OCI-LY1 (cell line): Measurements from ENCODE around the gene HIPK4.

Experiments used
- H2AFZ ChIP-seq: fragments of 200-600 bp; sonication (generic), shearing (Covaris generic); 2 replicates; pipeline ENCODE4 v1.6.0; 2014; ENCODE audit warnings: antibody characterized with exemption, mild to moderate bottlenecking, low read length
- H3F3A ChIP-seq: fragments of 200-600 bp; sonication (generic), shearing (Covaris generic); 2 replicates; pipeline ENCODE4 v1.6.0; 2014; ENCODE audit warnings: mild to moderate bottlenecking, antibody characterized with exemption, low read length, moderate library complexity; ENCODE audit not compliant: insufficient read depth
- H3K27ac ChIP-seq: fragments of 200-600 bp; sonication (generic); 2 replicates; pipeline ENCODE4 v1.5.1; 2014; ENCODE audit warnings: low read length, mixed run types, mild to moderate bottlenecking, low read depth; ENCODE audit not compliant: poor library complexity, severe bottlenecking
- H3K27me3 ChIP-seq: fragments of 200-600 bp; sonication (generic); 2 replicates; pipeline ENCODE4 v1.6.0; 2014; ENCODE audit warnings: antibody characterized with exemption, mild to moderate bottlenecking, low read length, moderate library complexity; ENCODE audit not compliant: insufficient read depth
- H3K36me3 ChIP-seq: fragments of 200-600 bp; sonication (generic); 2 replicates; pipeline ENCODE4 v1.6.1; 2014; ENCODE audit warnings: mild to moderate bottlenecking, antibody characterized with exemption, low read length, moderate library complexity, mixed read lengths; ENCODE audit not compliant: insufficient read depth
- H3K4me1 ChIP-seq: fragments of 200-600 bp; sonication (generic); 2 replicates; pipeline ENCODE4 v1.5.1; 2014; ENCODE audit warnings: mild to moderate bottlenecking, low read length, moderate library complexity; ENCODE audit not compliant: insufficient read depth, severe bottlenecking
- H3K4me2 ChIP-seq: fragments of 200-600 bp; sonication (generic), shearing (Covaris generic); 2 replicates; pipeline ENCODE4 v1.6.1; 2014; ENCODE audit warnings: low read length
- H3K4me3 ChIP-seq: fragments of 200-600 bp; sonication (generic); 2 replicates; pipeline ENCODE4 v1.5.1; 2014; ENCODE audit warnings: low read length, low read depth, mild to moderate bottlenecking, mixed read lengths; ENCODE audit not compliant: poor library complexity, severe bottlenecking
- H3K79me2 ChIP-seq: fragments of 200-600 bp; shearing (Covaris generic); 2 replicates; pipeline ENCODE4 v1.6.1; 2016; ENCODE audit warnings: mixed run types, low read length, mixed read lengths; ENCODE audit not compliant: insufficient read depth
- H3K9ac ChIP-seq: fragments of 200-600 bp; sonication (generic), shearing (Covaris generic); 2 replicates; pipeline ENCODE4 v1.6.1; 2014; ENCODE audit warnings: mild to moderate bottlenecking, low read length, mixed read lengths
- H3K9me2 ChIP-seq: fragments of 200-600 bp; sonication (generic), shearing (Covaris generic); 2 replicates; pipeline ENCODE4 v1.6.1; 2014; ENCODE audit warnings: low read depth, mild to moderate bottlenecking, low read length, mixed read lengths
- H3K9me3 ChIP-seq: fragments of 200-600 bp; shearing (Covaris generic); 2 replicates; pipeline ENCODE4 v1.6.1; 2014; ENCODE audit warnings: low read length, mixed read lengths
- H4K20me1 ChIP-seq: fragments of 200-600 bp; sonication (generic), shearing (Covaris generic); 2 replicates; pipeline ENCODE4 v1.6.0; 2016; ENCODE audit warnings: mild to moderate bottlenecking, low read length; ENCODE audit not compliant: insufficient read depth
- CTCF ChIP-seq: fragments of 200-600 bp; sonication (generic), shearing (Covaris generic); IDR thresholded peaks from 2 replicates; pipeline ENCODE4 v1.5.1; 2017; ENCODE audit warnings: mild to moderate bottlenecking, antibody characterized with exemption, low read length, moderate library complexity, mixed read lengths
- EZH2 ChIP-seq: fragments of 200-600 bp; sonication (generic), shearing (Covaris generic); IDR thresholded peaks from 2 replicates; pipeline ENCODE4 v1.8.0; 2017; ENCODE audit warnings: borderline replicate concordance, mixed run types, mild to moderate bottlenecking, antibody characterized with exemption, low read length, moderate library complexity, mixed read lengths

HIPK4 gene

GRCh38 chr19:40395956-40396355 is 6.0 kb upstream of the HIPK4 start:
- no peaks in the 10 kb centered on the region for H3K9me3 ChIP-seq
- no peak overlapping the region for H3K4me3 ChIP-seq
- H3K27ac ChIP-seq = no peak overlapping the region
- no peaks in the 10 kb centered on the region for H3F3A ChIP-seq
- H3K9me2 ChIP-seq = no peaks in the 10 kb centered on the region
- H3K4me1 ChIP-seq = no peaks in the 10 kb centered on the region
- no peaks in the 10 kb centered on the region for H3K36me3 ChIP-seq
- no peak overlapping the region for H3K9ac ChIP-seq
- H4K20me1 ChIP-seq = no peaks in the 10 kb centered on the region
- TF ChIP-seq EZH2 = no peak
- TF ChIP-seq CTCF = no peak
- H3K79me2 ChIP-seq = no peaks in the 10 kb centered on the region
- peaks cover 3% of the 10 kb centered on the region for H3K27me3 ChIP-seq
- H3K4me2 ChIP-seq = no peak overlapping the region
- H2AFZ ChIP-seq = no peak overlapping the region

- Histone ChIP-seq H3K27me3 (peaks cover 3% of the 10 kb centered on the region), H2AFZ (no peak overlapping the region), H3K4me3 (no peak overlapping the region), H3K27ac (no peak overlapping the region), H3K4me1 (no peaks in the 10 kb centered on the region), H3K9ac (no peak overlapping the region), H4K20me1 (no peaks in the 10 kb centered on the region), H3K9me2 (no peaks in the 10 kb centered on the region), H3K79me2 (no peaks in the 10 kb centered on the region), H3K4me2 (no peak overlapping the region), H3K36me3 (no peaks in the 10 kb centered on the region), H3K9me3 (no peaks in the 10 kb centered on the region), H3F3A (no peaks in the 10 kb centered on the region)
- no peak for TF ChIP-seq EZH2
These were observed 4.8 kb upstream of the HIPK4 start for GRCh38 chr19:40394816-40395210.

- H3K9me3 ChIP-seq = no peaks in the 10 kb centered on the region
- TF ChIP-seq CTCF = no peak
- no peak for TF ChIP-seq EZH2
- H4K20me1 ChIP-seq = no peaks in the 10 kb centered on the region
- no peaks in the 10 kb centered on the region for H3K79me2 ChIP-seq
- no peak overlapping the region for H3K4me2 ChIP-seq
- H3K9me2 ChIP-seq = no peaks in the 10 kb centered on the region
- H3K27me3 ChIP-seq = peaks cover 3% of the 10 kb centered on the region
- no peaks in the 10 kb centered on the region for H3K36me3 ChIP-seq
- H3F3A ChIP-seq = no peaks in the 10 kb centered on the region
- H3K9ac ChIP-seq = no peak overlapping the region
- H3K4me1 ChIP-seq = no peaks in the 10 kb centered on the region
- H3K27ac ChIP-seq = no peak overlapping the region
- H3K4me3 ChIP-seq = no peak overlapping the region
- no peak overlapping the region for H2AFZ ChIP-seq
These were observed 4.2 kb upstream of the HIPK4 start for GRCh38 chr19:40393894-40394815.
